Heart left ventricle (tissue), 16 donors: ENCODE results near the gene PRIMPOL. TPM values are rescaled to one million over a fixed set of nuclear protein-coding genes. Genes with fewer than 3 reads are reported as not detected.

Experiments
- ATAC-seq, 4 donors: fragments of 200-7000 bp; cut with Tn5 transposase; one replicate each; pipeline ENCODE4 v1.9.1; 2020 to 2022; ENCODE audit warnings: moderate library complexity in 4 of 4, mild to moderate bottlenecking in 3 of 4, moderate number of reproducible peaks in 1 of 4
- DNase-seq, 5 donors: peaks; one replicate each; pipeline ENCODE4 v3.0.0-alpha.2; 2020
- H3K27ac ChIP-seq, 12 donors: fragments of 200-600 bp; sonication (generic) in 4 of 12; one replicate each; pipeline versions ENCODE4 v1.5.0 to v1.8.0; 2016 to 2022; ENCODE audit warnings: mild to moderate bottlenecking in 2 of 12
- H3K27me3 ChIP-seq, 9 donors: fragments of 200-600 bp; sonication (generic) in 2 of 9; one replicate each; pipeline versions ENCODE4 v1.5.1 to v1.8.0; 2016 to 2022; ENCODE audit warnings: mild to moderate bottlenecking in 3 of 9
- H3K36me3 ChIP-seq, 9 donors: fragments of 200-600 bp; sonication (generic) in 2 of 9; one replicate each; pipeline versions ENCODE4 v1.5.0 to v1.8.0; 2018 to 2022; ENCODE audit warnings: mild to moderate bottlenecking in 2 of 9
- H3K4me1 ChIP-seq, 12 donors: fragments of 200-600 bp; sonication (generic) in 4 of 12; one replicate each; pipeline versions ENCODE4 v1.5.0 to v1.8.0; 2016 to 2022; ENCODE audit warnings: mild to moderate bottlenecking in 3 of 12
- H3K4me3 ChIP-seq, 12 donors: fragments of 200-600 bp; sonication (generic) in 4 of 12; one replicate each; pipeline versions ENCODE4 v1.5.0 to v1.8.0; 2017 to 2022; ENCODE audit warnings: mild to moderate bottlenecking in 9 of 12, moderate library complexity in 4 of 12
- H3K9me3 ChIP-seq, 12 donors: fragments of 200-600 bp; sonication (generic) in 4 of 12; one replicate each; pipeline versions ENCODE4 v1.5.0 to v1.8.0; 2016 to 2022; ENCODE audit warnings: mild to moderate bottlenecking in 1 of 12
- POLR2A ChIP-seq, 2 donors: fragments of 450-650 bp; IDR thresholded peaks; one replicate each; pipeline ENCODE4 v1.6.1; 2017; ENCODE audit warnings: antibody characterized with exemption in 2 of 2, mild to moderate bottlenecking in 2 of 2, moderate library complexity in 2 of 2
- WGBS, 4 donors: extraction: QIAGEN DNeasy Blood & Tissue Kit in 2 of 4; methylation state at CpG; one replicate each; pipeline versions ENCODE4 v1.1.5 to v1.1.7; 2013 to 2018; 5-methylcytosine and 5-hydroxymethylcytosine counted together
- intact Hi-C, 10 donors: fragments of 100-400 bp; cut with DNase I; formaldehyde crosslinking; loops; one replicate each; pipeline versions ENCODE4 v1.11.1 to v1.14.2; 2022
- polyA plus RNA-seq, 2 donors: library from polyadenylated mRNA; stranded (reverse); fragments of 200-250 nt; gene quantifications; one replicate each; pipeline ENCODE4 v1.2.3, GENCODE V29; 2013
- total RNA-seq, 9 donors: library from RNA; depleted of rRNA in 2 of 9; stranded (reverse); fragments of >200 nt in 2 of 9; fragmentation: NEBNext Ultra II Directional in 3 of 9; extraction: Animal tissue kit (Norgen Biotek cat#: 25700) in 3 of 9; gene quantifications; one replicate each; pipeline versions ENCODE4 v1.1.0 to v1.2.4, GENCODE V29; 2016 to 2023
- TF ChIP-seq, protein P1 (sequence below), 12 donors: fragments of 200-600 bp; sonication (generic) in 4 of 12; IDR thresholded peaks; one replicate each; pipeline versions ENCODE4 v1.5.0 to v1.8.0; 2018 to 2022; ENCODE audit warnings: antibody characterized with exemption in 12 of 12, mild to moderate bottlenecking in 5 of 12
- donor health status: ischemic (EF 13 %, LVEDD 7.1; RV severe dilation, severe dysfunction).
- donor health status: healthy with polysubstance abuse.
- donor health status: DM: no; HTN: yes; CAD: no.
- donor health status: DM: no; HTN: no; CAD: no.
- donor health status: ischemic (EF 25% LVEDD 6.9; RV normal size, moderate dysfunction).
- donor health status: ischemic (EF 25% LVEDD 5.7; RV mildly dilated, moderate dysfunction).
- donor health status: healthy.
- donor health status: DM: yes; HTN: yes; CAD: no.
- donor health status: ischemic (EF 35%, LVEDD 5.7; RV mildly dilated, moderate dysfunction).
- donor health status: nonischemic (EF 11% LVEDD 7.7; RV severe dilation, severe dysfunction).
- donor health status: DM: yes; HTN: yes; CAD: no.
- donor health status: PGD.
- donor health status: ischemic (EF 29% LVEDD 5.4; RV normal size, mild dysfunction).
- donor health status: nonischemic (EF 23%, LVEDD 6.1; RV moderate dilation, normal function).

PRIMPOL gene
- total and polyA plus RNA-seq, 11 donors = 5.2 to 24.8 (median 10.6) TPM

DNA sequence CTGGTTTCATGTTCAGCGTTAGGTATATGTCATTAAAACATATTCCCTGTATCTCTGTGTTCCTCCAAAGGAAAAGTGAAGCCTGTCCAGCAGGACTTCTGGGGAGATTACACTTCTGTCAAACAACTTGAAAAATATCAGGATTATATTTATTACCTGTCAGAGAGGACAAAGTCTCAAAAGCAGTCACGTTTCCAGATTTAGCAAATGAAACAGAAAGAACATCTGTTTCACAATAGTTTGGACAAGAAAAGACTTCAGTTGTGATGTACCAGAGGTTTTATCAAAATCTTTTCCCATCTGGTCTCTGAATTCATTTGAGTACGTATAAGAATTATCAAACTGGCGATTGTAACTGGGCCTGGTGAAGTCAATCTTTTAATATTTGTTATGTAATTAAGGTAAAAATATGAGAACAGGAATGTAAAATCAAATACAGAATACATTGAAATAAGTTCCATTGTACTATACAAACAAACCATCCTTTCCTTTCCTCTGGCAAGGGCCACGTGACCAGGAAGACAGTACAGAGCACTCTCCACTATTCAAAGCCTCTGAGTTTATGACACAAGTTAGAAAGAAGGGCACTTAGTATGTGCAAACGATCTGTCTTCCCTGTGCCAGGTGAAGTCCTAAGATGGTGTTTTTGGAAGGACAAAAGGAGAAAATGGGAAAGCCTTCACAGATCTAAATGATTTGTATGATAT is 3.5 kb upstream of the PRIMPOL start:
- ATAC-seq (no peak), DNase-seq (no peak)
- H3K27ac ChIP-seq = peak overlapping the region in 6 of 12 donors; percentile 8 to 99 (median 29)
- peaks cover 0 to 44% (median 0%) of the 10 kb centered on the region in 9 donors for H3K36me3 ChIP-seq
- WGBS, 4 donors = 49 to 60% (median 53%) methylated on average over 6 of the region's 6 CpGs
- H3K4me1 ChIP-seq = peaks cover 5 to 75% (median 58%) of the 10 kb centered on the region in 12 donors
- intact Hi-C loops = loop anchor here in 9 of 10 donors (5.0 to 10.0 kb wide), 11 partner anchors 86 to 384 kb away; partner anchors contain the start of genes CENPU (in 6 of the 9), IRF2 (in 3 of the 9) and ACSL1 (in 1 of the 9)
- H3K9me3 ChIP-seq = no peaks in the 10 kb centered on the region
- H3K4me3 ChIP-seq = peak overlapping the region in 2 of 12 donors; percentile 0 to 9
- TF ChIP-seq, protein P1, sequence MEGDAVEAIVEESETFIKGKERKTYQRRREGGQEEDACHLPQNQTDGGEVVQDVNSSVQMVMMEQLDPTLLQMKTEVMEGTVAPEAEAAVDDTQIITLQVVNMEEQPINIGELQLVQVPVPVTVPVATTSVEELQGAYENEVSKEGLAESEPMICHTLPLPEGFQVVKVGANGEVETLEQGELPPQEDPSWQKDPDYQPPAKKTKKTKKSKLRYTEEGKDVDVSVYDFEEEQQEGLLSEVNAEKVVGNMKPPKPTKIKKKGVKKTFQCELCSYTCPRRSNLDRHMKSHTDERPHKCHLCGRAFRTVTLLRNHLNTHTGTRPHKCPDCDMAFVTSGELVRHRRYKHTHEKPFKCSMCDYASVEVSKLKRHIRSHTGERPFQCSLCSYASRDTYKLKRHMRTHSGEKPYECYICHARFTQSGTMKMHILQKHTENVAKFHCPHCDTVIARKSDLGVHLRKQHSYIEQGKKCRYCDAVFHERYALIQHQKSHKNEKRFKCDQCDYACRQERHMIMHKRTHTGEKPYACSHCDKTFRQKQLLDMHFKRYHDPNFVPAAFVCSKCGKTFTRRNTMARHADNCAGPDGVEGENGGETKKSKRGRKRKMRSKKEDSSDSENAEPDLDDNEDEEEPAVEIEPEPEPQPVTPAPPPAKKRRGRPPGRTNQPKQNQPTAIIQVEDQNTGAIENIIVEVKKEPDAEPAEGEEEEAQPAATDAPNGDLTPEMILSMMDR (IDR thresholded peaks at IDR 0.05) = no peak
- no peaks in the 10 kb centered on the region for H3K27me3 ChIP-seq

DNA sequence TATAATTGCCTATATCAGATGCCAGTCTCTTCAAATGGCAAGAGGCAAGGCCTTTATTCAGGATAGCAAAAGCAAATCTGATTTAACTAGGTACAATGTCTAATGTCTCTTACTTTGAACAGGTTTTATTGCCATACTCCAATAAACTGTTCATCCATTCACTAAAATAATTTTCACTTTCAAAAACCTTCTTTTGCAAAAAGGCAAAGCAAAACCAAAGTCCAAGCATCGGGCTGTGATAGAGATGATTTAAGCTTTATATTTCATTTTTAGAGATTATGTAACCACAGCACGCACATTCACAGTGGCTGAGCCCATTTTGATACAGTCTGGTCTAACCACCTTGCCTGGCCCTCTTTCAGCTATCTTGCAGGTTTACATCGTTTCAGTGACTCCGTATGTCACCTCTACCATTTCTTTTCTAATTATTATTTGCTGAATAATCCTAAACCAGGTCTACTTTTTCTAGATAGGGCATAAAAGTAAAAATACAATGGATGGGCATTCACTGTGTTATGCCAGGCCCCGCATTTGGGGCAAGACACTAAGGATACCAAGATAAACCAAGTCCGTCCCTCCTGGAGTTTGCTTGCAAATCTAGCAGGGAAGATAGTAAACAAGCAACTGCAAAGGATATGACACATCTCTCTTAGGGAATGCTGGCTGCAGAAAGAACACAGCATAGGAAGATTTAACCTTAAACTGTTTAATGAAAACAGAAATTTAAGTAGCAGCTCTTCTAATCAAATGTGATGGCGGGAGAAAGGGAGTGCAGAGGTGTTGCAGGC is 2.1 kb upstream of the PRIMPOL start:
- Histone ChIP-seq H3K27me3 (no peaks in the 10 kb centered on the region), H3K4me1 (peaks cover 5 to 68% (median 58%) of the 10 kb centered on the region in 12 donors), H3K9me3 (no peaks in the 10 kb centered on the region), H3K4me3 (peak overlapping the region; percentile 47 to 95 (median 86)), H3K36me3 (peaks cover 0 to 41% (median 0%) of the 10 kb centered on the region in 9 donors), H3K27ac (peak overlapping the region in 11 of 12 donors; percentile 91 to 99 (median 98))
- intact Hi-C loops = loop anchor here in 9 of 10 donors (2.0 to 10.0 kb wide), 15 partner anchors 85 to 385 kb away; partner anchors contain the start of genes CENPU (in 7 of the 9), IRF2 (in 4 of the 9) and ACSL1 (in 1 of the 9)
- no peak for ATAC-seq
- DNase-seq = no peak
- no peak for TF ChIP-seq POLR2A (IDR thresholded peaks at IDR 0.05)
- TF ChIP-seq, protein P1 (IDR thresholded peaks at IDR 0.05) = no peak
- 57 to 62% (median 59%) methylated on average over 7 of the region's 7 CpGs for WGBS, 4 donors

DNA sequence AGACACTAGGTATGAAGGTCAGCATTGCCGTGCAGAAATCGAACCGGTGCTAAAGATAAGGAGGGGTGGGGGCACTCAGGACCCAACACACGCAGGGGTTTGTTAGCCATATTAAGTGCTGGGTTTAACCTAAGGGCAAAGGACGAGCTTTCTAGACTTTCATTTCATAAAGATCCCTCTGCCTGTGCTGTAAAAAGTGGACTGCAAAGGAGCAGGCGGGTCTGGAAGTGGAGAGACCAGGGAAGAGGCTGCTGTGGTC is 1.6 kb upstream of the PRIMPOL start:
- no peaks in the 10 kb centered on the region for H3K27me3 ChIP-seq
- peak overlapping the region; percentile 47 to 95 (median 86) for H3K4me3 ChIP-seq
- 2 to 8% (median 3%) methylated on average over 6 of the region's 6 CpGs for WGBS, 4 donors
- intact Hi-C loops = loop anchor here in 9 of 10 donors (2.0 to 10.0 kb wide), 15 partner anchors 84 to 386 kb away; partner anchors contain the start of genes CENPU (in 7 of the 9), IRF2 (in 4 of the 9) and ACSL1 (in 1 of the 9)
- peaks cover 0 to 38% (median 0%) of the 10 kb centered on the region in 9 donors for H3K36me3 ChIP-seq
- H3K4me1 ChIP-seq = peaks cover 5 to 63% (median 55%) of the 10 kb centered on the region in 12 donors
- H3K9me3 ChIP-seq = no peaks in the 10 kb centered on the region
- no peak for TF ChIP-seq POLR2A (IDR thresholded peaks at IDR 0.05)
- TF ChIP-seq, protein P1 (IDR thresholded peaks at IDR 0.05) = no peak
- DNase-seq = no peak
- H3K27ac ChIP-seq = peak overlapping the region in 11 of 12 donors; percentile 91 to 99 (median 98)
- no peak for ATAC-seq
